GM19438 (cell line): ENCODE results near the gene RASGRF2.
"Not testable (repeated sequence)": the region's sequence is repeated elsewhere in the genome, so short reads cannot be mapped to it uniquely, and the experiment has no call there.

Source experiments
- ATAC-seq: cut with Tn5 transposase; IDR thresholded peaks from one replicate; pipeline ENCODE4 v1.9.1; 2021; ENCODE audit warnings: low read depth; ENCODE audit not compliant: unreplicated experiment

Gene RASGRF2

DNA sequence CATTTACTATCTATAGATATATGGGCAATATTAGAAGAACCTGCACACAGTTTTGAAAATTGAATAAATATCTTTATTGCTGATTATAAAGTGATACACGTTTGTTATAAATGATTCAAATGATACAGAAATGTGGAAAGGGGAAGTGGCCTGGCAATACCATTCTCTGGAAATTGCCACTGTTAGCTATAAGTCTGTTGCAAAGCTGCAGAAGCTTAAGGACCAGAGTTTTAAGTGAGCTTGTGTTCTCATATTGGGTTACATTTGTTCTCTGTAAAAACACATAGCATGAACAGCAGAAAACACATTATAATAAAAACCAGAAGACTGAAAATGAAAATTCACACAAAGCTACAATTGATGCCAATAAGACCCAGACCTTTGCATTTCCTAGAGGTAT, 59.6 kb downstream of the RASGRF2 start:
- no peak for ATAC-seq

DNA sequence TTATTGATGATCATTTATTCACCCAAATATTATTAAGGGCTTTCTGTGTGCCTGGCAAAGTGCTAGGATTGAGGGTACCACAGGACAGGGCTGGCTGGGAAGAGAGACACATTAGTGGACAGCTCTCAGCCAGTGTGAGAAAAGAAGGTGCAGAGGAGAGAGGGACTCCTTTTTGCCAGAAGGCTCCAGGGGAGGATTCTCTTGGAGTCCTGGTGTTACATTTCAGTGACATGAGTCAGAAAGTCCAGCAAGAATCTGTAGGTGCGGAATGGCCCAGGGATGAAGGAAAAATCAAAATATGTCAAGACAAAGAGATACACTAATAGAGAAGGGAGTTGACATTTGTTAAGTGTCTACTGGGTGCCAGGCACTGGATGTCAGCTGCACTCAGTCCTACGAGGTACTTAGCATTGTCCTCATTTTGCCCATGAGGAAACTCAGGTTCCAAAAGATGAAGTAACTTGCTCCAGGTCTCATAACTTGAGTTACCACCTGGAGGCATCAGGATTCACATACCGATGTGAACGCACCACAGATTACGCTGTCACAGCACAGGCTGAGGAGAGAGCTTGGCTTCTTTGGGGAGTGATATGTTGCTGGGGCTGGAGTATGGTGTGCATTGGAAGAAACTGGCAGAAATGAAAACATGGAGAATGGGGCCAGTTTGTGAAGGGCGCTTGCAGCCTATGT, 60.5 kb downstream of the RASGRF2 start:
- ATAC-seq: no peak

DNA sequence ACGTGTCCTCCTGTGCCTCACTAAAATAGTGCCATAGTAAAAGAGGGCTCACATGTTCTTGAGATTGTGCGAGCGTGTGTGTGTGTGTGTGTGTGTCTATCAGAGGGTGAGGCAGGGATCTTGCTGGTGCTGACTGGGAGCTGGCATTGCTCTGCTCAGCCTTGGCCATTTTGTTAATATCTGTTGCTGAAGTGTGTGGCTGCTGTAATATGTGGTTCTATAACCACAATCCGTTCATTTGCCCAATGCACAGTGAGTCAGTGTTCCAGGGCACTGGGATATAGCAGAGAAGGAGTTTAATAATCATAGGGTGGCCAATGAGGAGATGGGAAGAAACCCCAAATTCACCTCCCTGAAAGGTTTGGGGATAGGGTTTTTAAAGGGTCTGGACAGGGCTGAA, 61.3 kb downstream of the RASGRF2 start:
- ATAC-seq: no peak

DNA sequence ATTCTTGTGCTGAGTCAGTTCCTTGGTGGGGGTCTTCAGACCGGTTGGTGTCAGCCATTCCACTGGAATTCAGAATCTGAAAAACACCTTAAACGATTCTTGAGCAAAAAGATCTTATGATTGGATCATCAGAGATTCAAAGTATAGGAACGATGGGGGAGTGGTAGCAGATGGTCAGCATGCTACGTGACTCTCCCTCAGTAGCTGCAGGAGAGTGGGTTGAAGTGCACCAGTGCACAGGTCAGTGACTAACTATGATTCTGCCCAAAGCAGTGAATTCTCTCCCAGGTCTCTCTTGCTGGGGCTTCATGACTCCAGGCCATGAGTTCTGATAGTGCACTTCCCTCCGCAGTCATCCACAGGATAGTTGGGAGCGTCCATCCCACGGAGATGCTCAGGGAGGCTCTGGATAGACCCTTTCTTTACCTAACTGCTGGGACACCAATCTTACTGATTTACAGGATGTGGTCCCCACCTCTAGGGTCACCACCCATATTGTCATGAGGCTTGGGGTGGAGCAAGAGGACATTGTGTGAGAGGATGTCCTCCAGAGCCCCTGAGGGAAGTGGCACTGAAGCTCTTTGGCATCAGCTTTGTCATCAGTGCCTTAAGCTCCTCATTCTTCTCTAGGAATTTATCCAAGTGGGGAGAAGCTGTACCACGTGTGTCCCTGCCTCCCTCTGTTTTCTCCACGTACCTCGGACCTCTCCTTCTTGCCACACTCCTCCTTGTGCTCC, 62.0 kb downstream of the RASGRF2 start:
- no peak for ATAC-seq

DNA sequence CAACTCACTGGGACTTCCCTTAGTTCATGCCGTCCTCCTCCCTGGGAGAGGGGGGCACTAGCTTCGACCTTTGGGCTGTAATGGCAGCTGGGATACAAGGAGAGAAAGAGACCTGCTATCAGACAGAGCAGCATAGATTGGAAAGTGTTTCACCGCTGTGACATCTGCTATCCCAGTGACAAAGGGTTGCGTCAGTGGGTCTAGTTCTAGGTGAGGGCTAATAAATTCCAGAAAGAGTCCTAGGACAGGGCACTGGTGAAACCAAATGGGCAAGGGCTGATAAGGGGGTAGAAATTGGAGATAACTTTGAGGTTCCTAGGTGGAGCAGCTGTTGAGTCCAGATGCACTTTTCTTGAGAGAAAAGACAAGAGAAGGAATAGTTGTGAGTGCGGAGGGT, 62.5 kb downstream of the RASGRF2 start:
- no peak for ATAC-seq

DNA sequence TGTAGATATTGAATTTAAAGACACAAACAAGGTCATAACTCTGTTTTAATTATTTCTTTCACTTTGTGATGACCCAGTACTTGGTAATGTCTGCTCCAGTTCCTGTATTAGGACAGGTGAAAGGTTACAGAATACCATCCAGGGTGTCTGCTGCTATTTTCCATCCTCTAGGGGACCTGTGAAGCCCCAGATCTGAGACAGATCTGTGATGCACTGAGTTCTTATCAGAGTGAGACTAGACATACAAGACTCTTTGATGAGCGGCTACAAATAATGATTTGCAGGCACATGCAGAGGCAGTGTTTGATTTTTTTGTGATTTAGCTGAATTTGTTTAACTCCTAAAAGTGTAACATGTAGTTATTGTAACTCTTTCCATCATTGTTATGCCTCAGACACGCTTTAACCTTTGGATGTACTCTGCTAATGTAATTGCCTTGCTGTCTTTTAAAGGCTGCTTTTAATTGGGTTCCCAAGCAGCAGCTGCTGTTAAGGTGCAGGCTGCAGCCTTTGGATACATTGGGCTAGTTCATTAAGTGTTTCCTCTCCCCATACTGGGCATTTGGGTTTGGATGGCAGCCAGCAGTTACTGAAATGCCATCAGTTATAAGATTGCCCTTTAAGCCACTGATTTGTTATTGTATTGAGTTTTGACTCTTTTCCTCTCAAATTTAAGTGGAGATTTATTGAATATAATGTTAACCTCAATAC, 63.3 kb downstream of the RASGRF2 start:
- no peak for ATAC-seq

DNA sequence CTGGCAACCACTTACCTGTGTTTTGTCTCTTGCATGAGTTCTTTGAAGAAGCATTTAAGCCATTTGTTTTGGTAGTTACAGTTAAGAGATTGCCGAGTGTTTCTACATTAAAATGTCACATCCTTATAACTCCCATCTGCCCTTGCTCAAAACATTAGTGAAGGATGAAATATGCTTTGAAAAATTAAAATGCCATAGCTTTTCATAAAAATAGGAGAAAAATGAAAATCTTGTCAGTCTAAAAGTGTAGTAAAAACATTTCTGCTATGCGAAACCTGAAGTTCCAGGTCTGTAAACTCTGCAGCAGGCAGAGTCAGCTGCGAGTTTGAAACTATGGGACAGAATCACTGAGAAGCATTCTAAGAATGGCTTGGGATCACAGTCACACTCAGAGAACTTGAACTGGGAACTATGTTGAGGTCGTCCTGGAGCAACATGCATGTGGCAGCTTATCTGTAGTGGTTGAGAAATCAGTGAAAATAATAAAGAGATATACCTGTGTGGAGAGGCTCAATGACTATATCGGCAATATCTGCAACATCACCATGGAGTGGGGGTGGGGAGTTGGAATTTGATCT, 67.4 kb downstream of the RASGRF2 start:
- ATAC-seq: no peak

DNA sequence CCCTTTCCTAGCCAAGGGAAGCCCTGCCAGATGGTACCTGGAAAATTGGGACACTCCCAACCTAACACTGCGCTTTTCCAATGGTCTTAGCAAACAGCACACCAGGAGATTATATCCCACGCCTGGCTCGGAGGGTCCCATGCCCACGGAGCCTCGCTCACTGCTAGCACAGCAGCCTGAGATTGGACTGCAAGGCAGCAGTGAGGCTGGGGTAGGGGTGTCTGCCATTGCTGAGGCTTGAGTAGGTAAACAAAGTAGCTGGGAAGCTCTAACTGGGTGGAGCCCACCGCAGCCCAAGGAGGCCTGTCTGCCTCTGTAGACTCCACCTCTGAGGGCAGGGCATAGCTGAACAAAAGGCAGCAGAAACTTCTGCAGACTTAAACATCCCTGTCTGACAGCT, 68.7 kb downstream of the RASGRF2 start:
- ATAC-seq: not testable (repeated sequence)

DNA sequence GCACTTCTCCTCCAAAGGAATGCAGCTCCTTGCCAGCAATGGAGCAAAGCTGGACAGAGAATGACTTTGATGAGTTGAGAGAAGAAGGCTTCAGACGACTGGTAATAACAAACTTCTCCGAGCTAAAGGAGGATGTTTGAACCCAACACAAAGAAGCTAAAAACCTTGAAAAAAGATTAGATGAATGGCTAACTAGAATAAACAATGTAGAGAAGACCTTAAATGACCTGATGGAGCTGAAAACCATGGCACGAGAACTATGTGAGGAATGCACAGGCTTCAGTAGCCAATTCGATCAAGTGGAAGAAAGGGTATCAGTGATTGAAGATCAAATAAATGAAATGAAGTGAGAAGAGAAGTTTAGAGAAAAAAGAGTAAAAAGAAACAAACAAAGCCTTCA, 69.6 kb downstream of the RASGRF2 start:
- ATAC-seq: not testable (repeated sequence)

DNA sequence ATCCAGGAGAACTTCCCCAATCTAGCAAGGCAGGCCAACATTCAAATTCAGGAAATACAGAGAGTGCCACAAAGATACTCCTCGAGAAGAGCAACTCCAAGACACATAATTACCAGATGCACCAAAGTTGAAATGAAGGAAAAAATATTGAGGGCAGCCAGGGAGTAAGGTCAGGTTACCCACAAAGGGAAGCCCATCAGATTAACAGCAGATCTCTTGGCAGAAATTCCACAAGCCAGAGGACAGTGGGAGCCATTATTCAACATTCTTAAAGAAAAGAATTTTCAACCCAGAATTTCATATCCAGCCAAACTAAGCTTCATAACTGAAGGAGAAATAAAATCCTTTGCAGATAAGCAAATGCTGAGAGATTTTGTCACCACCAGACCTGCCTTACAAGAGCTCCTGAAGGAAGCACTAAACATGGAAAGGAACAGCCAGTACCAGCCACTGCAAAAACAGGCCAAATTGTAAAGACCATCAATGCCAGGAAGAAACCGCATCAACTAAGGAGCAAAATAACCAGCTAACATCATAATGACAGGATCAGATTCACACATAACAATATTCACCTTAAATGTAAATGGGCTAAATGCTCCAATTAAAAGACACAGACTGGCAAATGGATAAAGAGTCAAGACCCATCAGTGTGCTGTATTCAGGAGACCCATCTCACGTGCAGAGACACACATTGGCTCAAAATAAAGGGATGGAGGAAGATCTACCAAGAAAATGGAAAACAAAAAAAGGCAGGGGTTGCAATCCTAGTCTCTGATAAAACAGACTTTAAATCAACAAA, 70.3 kb downstream of the RASGRF2 start:
- ATAC-seq: not testable (repeated sequence)

DNA sequence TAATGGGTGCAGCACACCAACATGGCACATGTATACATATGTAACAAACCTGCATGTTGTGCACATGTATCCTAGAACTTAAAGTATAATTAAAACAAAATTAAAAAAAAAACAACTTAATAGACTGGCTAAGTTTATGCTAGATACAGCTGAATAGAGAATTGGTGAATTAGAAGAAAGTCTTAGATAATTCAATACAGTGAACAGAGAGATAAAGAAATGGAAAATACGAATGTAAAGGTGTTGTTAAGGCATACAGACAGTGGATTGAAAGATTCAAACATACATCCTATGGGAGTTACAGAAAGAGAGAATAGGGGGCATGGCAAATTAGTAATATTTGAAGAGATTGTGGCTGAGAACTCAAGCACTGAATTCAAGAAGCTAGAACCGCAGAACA, 75.4 kb downstream of the RASGRF2 start:
- ATAC-seq: no peak

DNA sequence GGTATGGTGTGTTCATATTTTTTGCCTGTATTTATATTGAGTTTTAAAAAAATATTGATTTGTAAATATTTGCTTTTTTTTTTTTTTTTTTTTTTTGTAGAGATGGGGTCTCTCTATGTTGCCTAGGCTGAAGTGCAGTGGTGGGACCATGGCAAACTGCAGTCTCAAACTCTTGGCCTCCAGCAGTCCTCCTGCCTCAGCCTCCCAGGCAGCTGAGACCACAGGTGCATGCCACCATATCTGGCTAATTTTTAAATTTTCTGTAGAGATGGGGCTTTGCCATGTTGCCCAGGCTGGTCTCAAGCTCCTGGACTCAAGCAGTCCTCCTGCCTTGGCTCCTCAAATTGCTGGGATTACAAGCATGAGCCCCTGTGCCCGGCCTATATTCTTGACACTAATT, 78.3 kb downstream of the RASGRF2 start:
- no peak for ATAC-seq

DNA sequence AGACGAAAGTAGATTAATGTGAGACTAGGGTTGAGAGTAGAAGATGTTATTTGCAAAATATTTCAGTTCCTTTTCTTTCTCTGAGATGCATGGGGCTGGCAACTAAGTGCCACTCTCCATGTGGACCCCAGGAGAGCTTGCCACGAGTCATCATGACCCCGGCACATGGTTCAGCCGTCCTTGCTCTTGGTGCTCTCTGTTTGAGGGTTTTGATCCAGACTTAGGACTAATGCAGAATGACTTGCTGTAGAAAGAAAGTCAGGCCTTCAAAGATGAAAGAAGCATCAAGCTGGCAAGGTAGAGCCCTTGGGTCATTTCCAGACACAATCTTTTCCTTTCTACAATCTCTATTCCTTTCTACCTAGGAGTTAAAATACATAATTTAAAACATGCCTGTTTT, 84.7 kb downstream of the RASGRF2 start:
- ATAC-seq: no peak

DNA sequence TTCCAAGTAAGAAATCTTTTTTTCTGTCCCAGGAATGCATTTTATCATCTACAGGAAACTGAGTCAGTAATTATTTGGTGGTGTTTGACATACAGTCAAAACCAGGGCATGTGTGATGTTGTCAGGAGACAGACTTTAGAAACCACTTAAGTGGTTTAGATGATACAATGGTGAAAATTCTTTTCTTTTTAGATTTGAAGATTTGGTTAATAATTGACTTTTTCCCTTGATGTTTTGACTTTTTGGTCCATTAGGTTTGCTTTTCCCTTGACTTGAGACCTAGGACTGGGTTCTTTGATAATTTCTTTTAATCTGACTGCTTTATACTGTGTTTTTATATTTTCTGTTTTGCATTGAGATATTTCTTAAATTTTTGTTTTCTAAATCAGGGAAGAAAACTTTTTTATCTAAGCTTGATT, 85.2 kb downstream of the RASGRF2 start:
- ATAC-seq: no peak

DNA sequence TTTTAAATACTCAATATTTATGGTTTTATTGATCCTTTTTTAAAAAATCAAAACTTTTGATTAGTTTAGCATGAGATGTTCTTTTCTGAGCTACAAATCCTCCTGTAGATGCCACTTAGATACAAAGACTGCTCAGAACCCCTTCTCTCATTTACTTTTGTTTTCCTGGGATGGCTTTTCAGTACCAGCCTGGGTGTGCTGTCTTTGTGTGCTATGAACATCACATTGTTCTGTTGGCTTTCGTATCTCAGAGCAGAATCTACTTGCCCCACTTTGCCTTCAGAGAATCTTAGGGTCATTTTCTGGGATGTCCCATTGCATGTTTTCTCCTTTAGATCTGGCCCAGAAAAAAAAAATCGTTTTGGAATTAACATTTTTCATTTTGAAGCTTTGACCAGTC, 85.9 kb downstream of the RASGRF2 start:
- no peak for ATAC-seq

DNA sequence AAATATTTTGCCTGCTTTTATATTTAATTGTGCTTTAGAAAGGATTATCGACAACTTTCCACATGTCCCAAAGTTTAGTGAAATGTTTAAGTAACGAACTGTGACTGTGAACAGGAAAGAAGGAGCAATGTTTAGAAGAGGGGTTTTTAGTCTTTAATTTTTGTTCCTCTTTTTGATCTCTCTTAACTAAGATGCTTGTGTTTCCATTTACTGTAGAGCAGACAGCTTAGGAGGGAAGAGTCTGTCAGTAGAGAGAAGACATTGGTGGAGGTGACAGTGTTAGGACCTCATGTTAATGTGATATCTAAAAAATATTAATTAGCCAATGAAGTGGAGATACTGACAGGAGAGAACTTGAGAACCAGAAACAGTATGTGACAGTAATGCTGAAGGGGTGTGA, 92.2 kb downstream of the RASGRF2 start:
- ATAC-seq: no peak

DNA sequence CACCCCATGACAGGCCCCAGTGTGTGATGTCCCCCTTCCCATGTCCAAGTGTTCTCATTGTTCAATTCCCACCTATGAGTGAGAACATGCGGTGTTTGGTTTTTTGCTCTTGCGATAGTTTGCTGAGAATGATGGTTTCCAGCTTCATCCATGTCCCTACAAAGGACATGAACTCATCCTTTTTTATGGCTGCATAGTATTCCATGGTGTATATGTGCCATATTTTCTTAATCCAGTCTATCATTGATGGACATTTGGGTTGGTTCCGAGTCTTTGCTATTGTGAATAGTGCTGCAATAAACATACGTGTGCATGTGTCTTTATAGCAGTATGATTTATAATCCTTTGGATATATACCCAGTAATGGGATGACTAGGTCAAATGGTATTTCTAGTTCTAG, 93.1 kb downstream of the RASGRF2 start:
- not testable (repeated sequence) for ATAC-seq

DNA sequence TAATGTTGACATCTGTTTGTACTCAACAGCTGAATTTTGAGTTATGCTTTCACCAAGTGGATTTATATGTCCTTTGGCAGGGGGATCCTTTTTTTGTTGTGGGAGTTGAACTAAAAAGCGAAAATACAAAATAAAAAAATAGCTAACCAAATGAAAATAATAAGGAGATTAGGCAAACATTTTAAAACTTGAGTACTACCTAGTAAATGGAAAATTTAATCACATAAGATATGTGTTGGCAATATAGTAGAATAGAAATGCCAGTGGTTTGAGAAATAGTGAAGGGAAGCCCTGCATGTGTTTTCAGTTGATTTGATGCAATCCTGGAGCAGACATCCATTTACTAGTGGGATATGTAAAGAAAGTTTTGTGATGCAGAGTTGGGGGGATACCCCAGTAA, 98.0 kb downstream of the RASGRF2 start:
- no peak for ATAC-seq

DNA sequence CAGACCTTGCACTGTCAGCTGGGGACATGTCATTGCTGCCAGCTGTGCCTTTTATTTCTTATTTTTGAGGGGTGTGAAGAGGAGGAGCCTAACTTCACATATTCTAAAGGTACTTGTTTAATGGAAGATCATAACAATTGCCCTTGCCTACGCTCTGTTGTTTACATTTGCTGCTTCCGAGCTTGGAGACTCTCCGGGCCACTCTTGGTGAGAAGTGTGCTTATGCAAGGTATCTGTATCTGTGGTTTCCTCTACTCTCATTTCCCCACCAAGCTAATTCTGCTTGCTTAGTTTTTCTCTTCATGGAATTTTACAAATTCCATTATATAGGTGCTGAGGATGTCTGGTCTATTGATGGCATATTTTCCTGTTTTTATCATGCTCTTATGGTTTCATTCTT, 105.3 kb downstream of the RASGRF2 start:
- ATAC-seq: no peak

DNA sequence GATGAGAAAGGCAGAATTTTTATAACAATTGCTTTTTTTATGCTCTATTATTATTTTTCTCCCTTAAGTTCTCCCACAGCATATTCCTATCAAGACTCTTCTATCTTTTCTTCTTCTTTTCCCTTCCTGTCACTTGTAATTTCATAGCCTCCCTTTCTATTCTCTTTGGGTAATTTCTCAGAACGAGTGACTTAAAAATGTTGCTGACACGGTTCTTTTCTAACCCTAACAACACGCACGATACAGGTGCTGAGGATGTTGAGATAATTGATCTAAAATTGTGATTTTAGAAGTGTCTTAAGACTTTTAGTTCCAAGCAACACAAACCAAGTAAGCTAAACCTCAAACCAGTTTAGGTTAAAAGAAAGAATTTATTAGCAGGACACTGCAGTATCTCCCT, 105.9 kb downstream of the RASGRF2 start:
- no peak for ATAC-seq

DNA sequence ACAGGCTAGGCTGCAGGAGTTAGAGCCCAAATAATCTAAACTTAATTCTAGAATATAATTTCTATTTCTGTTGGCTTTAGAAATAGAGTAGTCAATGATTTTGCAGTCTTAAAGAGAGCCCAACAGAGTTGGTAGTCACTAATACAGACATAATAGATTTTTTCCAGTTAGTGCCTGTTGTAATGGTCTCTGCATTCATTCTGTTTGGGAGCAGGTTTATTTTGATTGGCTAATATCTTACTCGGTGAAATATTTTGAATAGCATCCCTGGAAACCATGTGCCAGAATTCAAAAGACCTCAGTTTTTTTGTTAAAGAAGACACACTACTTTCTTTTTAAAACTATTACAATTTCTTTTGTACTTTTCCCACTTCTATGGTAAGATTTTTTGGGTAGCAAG, 107.2 kb downstream of the RASGRF2 start:
- no peak for ATAC-seq
